ENCODE measurements around the gene GALNT10.
A peak's percentile ranks its signal among the peaks of the same experiment; 100 is the strongest.

Gene GALNT10

GRCh38 chr5:154179846-154180710, 10.5 kb upstream of the GALNT10 start:
- peak; percentile 67 for FAIRE-seq

GRCh38 chr5:154181161-154181560, 9.4 kb upstream of the GALNT10 start:
- FAIRE-seq = no peak

GRCh38 chr5:154189256-154189818, 1.2 kb upstream of the GALNT10 start:
- FAIRE-seq = no peak

GRCh38 chr5:154189819-154190594, 526 bp upstream of the GALNT10 start:
- no peak for FAIRE-seq

GRCh38 chr5:154191467-154192261, 1.1 kb downstream of the GALNT10 start:
- no peak for FAIRE-seq

GRCh38 chr5:154193283-154193682, 2.8 kb downstream of the GALNT10 start:
- no peak for FAIRE-seq

GRCh38 chr5:154193701-154194121, 3.2 kb downstream of the GALNT10 start:
- FAIRE-seq = no peak

- FAIRE-seq = no peak
Observed at GRCh38 chr5:154194345-154195329, 4.1 kb downstream of the GALNT10 start.

GRCh38 chr5:154196281-154196680, 5.7 kb downstream of the GALNT10 start:
- no peak for FAIRE-seq

GRCh38 chr5:154196955-154197652, 6.6 kb downstream of the GALNT10 start:
- no peak for FAIRE-seq

- no peak for FAIRE-seq
Observed at GRCh38 chr5:154197801-154198491, 7.4 kb downstream of the GALNT10 start.

GRCh38 chr5:154198611-154199230, 8.2 kb downstream of the GALNT10 start:
- FAIRE-seq = no peak

GRCh38 chr5:154199263-154199662, 8.7 kb downstream of the GALNT10 start:
- no peak for FAIRE-seq

GRCh38 chr5:154199671-154200220, 9.2 kb downstream of the GALNT10 start:
- FAIRE-seq = no peak

- no peak for FAIRE-seq
Observed at GRCh38 chr5:154200221-154200620, 9.7 kb downstream of the GALNT10 start.

GRCh38 chr5:154201108-154201769, 10.7 kb downstream of the GALNT10 start:
- no peak for FAIRE-seq

- FAIRE-seq = no peak
Observed at GRCh38 chr5:154202379-154203260, 12.1 kb downstream of the GALNT10 start.
